Measurements from ENCODE around the gene TRIM13. TPM values are rescaled to one million over a fixed set of nuclear protein-coding genes. Genes with fewer than 3 reads are reported as not detected.
A peak's percentile ranks its signal among the peaks of the same experiment; 100 is the strongest.
"Not testable (repeated sequence)": the region's sequence is repeated elsewhere in the genome, so short reads cannot be mapped to it uniquely, and the experiment has no call there.

TRIM13 gene
- total RNA-seq, 1 donor from 2014 or later = 26.0 TPM

DNA sequence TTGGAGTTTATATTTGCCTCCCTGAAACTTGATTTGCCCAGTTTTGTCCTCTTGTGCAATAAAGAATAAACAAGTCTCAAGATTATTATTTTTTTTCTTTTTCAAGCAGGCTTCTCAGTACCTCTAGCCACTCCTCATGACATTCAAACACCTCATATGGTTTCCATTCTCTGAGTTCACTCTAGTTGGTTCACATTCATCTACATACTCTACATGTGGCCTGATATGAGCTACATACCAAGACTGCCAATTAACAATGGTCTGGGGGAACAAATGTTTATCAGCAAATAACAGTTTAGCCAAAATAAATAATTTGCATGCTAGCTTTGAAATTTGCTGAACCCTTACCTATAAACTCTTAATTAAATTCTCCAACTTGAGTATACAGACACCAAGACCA lies 40.9 kb downstream of the TRIM13 start:
- intact Hi-C loops (cut with micrococcal nuclease) = no loop called here
- ATAC-seq = no peak
- no peak for DNase-seq

DNA sequence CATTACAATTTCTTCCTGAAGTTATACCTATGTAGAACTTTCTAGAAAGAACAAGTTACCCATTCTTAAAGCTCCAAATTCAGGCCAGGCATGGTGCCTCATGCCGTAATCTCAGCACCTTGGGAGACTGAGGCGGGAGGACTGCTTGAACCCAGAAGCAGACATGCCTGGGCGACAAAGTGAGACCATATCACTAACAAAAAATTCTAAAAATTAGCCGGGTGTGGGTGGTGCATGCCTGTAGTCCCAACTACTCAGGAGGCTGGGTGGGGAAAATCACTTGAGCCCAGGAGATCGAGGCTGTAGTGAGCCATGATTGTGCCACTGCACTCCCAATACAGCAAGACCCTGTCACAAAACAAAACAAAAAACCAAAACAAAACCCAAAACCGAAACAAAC lies 41.4 kb downstream of the TRIM13 start:
- intact Hi-C loops (cut with micrococcal nuclease) = no loop called here
- DNase-seq (no peak), ATAC-seq (no peak)

DNA sequence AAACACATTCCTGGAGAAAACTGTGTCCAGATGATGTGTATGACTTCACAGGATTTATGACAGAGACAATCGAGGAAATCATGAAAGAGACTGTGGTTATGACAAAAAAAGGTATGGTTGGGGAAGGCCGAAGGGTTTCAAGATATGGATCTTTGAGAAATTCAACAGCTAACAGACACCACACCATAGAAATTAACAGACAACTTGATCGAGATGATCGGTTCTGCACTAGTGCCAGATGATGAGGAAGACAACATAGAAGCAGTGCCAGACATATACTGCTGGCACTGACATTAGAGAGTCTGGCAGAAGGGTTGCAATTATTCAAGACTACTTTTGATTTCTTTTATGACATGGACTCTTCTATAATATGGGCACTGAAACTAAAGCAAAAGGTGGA lies 55.6 kb downstream of the TRIM13 start:
- intact Hi-C loops (cut with micrococcal nuclease) = no loop called here
- DNase-seq = no peak
- no peak for ATAC-seq

DNA sequence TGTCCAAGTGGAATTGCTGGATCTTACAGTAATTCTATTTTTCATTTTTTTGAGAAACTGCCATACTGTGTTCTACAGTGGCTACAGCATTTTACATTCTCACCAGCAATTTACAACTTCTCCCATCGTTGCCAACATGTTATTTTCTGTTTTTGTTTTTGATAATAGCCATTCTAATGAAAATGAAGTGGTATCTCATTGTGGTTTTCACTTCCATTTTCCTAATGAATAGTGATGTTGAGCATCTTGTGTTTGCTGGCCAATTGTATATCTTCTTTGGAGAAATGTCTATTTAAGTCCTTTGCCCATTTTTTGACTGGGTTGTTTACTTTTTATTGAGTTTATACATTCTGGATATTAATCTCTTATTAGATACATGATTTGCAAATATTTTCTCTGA lies 57.0 kb downstream of the TRIM13 start:
- intact Hi-C loops (cut with micrococcal nuclease) = no loop called here
- DNase-seq (no peak), ATAC-seq (no peak)

DNA sequence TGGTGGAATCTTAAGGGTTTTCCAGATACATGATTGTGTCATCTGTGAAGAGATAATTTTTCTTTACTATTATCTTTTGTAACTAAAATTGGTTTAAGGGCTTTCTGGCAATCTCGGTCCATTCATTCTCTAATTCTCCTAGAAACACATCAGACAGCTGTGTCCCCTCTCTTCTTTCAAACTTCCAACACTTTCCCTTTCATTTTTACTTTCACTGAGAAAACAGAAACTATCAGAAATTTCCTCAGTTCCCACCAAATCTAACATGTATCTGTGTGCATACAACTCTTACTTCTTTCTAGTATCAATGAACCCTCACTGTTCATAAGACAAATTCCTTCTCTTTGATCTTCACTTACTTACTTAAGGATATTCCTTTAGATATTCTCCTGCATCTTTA lies 58.6 kb downstream of the TRIM13 start:
- no peak for DNase-seq
- ATAC-seq = no peak
- intact Hi-C loops (cut with micrococcal nuclease) = no loop called here

DNA sequence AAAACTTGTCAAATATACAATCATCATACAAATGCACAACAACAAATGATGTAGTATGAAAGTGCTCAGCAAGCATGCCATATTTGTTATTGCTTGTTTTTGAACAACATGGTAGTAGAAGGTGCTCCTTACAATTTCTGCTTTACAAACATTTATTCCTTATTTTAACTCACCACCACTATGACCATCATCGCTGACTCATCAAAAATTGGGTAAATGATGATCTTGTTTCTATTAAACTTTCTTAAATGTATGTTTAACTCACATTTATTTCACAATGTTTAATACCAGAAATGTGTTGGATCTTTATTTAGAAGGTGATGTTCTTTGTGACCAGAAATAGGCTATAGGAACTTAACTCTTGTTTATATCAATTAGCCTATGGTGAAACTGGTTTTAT lies 63.9 kb downstream of the TRIM13 start:
- ATAC-seq (no peak), DNase-seq (no peak)
- intact Hi-C loops (cut with micrococcal nuclease) = no loop called here

DNA sequence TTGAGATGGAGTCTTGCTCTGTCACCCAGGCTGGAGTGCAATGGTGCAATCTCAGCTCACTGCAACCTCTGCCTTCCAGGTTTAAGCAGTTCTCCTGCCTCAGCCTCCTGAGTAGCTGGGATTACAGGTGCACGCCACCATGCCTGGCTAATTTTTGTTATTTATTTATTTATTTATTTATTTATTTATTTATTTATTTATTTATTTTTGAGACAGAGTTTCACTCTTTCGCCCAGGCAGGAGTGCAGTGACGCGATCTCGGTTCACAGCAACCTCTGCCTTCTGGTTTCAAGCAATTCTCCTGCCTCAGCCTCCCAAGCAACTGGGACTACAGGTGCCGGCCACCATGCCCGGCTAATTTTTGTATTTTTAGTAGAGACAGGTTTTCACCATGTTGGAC lies 65.5 kb downstream of the TRIM13 start:
- ATAC-seq; DNase-seq; intact Hi-C loops (cut with micrococcal nuclease): not testable (repeated sequence)

DNA sequence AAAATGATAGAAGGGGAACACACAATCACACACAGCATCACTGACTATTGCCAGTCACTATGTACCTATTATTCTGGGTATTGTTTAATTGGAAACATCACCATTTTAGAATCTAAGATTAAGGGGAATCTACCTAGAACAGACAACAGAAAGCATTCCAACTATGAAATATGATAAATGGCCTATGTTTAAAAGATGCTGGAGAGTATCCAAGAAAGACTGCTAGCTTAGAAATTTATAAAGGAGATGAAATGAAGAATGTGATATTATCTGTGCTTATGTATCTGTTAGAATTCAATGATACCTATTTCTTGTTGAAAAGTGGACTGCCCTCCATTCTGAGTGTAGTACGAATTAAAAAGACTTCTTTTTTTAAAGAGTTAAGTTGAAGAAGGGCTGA lies 68.9 kb downstream of the TRIM13 start:
- DNase-seq = no peak
- intact Hi-C loops (cut with micrococcal nuclease) = no loop called here

More for the DNA sequence above, 68.9 kb downstream of the TRIM13 start:
- no peak for ATAC-seq

Small RNA genes lying within 50 kb of the gene (microRNA-seq; reads per million reads assigned to microRNA genes)
- gene MIR15A (ENCODE audit: borderline number of aligned reads) (1,584 reads per million, percentile 82 among the genes with 10 or more reads in this experiment), gene MIR16-1 (ENCODE audit: borderline number of aligned reads) (4,506 reads per million, percentile 88 among the genes with 10 or more reads in this experiment), gene MIR3613 (ENCODE audit: borderline number of aligned reads) (30.4 reads per million, percentile 24 among the genes with 10 or more reads in this experiment)

Other genes with a start within 250 kb of the TRIM13 start
- 61.8 TPM for gene KPNA3, start 204.4 kb upstream of the TRIM13 start, total RNA-seq
- 11.8 TPM for gene SPRYD7, start 60.7 kb upstream of the TRIM13 start, total RNA-seq
- 0.32 TPM for gene KCNRG, start 18.4 kb downstream of the TRIM13 start, total RNA-seq